ENCODE data around the gene PLEKHA7. TPM values are rescaled to one million over a fixed set of nuclear protein-coding genes. Genes with fewer than 3 reads are reported as not detected.
"Not testable (repeated sequence)": the region's sequence is repeated elsewhere in the genome, so short reads cannot be mapped to it uniquely, and the experiment has no call there.

PLEKHA7 gene
- total RNA-seq, 1 donor from 2014 or later: 1.3 TPM

DNA sequence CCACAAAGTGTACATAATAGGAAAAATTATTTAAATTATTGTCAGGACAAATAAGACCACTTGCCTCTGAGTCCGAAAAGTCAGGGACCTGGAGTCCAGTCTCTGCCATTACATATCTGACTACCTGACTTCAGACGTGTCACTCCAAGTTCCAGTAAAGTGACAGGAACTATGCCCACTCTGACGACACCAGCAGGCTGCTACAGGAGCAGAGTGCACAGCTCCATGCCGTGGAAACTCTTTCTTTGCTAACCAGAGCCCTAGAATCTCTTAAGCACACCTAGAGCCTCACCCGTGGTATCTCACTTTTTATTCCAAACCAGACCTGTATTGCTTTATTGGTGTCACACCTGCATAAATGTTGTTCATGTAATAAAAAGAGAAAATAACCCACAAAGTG, 93.7 kb downstream of the PLEKHA7 start:
- intact Hi-C loops (cut with micrococcal nuclease): no loop called here

DNA sequence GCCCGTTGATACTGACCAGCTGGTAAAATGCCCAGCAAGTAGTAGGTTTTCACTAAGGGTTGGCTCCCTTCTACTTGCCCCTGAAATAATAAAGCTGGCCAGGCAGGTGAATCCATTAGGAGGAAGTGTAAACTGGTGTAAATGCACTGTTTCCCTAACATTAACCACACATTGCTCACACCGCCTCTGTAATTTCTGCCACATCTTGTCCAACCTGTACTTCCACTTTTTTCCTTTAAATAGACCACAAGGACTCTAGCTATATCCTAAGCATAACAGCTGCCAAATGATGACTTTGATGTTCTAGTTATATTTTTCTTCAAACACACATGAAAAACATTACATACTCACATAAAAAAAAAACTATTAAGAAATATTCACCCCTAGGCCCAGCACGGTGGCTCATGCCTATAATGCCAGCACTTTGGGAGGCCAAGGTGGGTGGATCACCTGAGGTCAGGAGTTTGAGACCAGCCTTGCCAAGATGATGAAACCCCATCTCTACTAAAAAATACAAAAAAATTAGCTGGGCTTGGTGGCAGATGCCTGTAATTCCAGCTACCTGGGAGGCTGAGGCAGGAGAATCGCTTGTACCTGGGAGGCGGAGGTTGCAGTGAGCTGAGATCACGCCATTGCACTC, 95.6 kb downstream of the PLEKHA7 start:
- intact Hi-C loops (cut with micrococcal nuclease): not testable (repeated sequence)

DNA sequence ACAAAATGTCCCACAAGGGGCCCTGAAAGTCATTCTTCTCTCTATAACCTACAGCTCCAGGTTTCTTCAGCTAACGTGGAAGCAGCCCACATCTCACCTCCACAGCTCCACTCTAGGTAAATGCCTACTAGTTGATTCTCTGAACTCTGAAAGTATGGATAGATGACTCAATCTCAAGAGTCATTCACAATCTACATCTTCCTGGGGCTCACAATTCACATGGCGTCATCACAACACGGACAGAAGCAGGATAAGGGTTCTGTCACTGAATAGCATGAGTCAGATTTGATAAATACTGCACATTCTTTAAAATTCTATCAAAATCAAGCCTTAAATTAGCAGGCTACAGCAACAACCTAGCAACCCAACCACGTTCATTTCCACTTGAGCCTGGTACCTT, 96.3 kb downstream of the PLEKHA7 start:
- intact Hi-C loops (cut with micrococcal nuclease): no loop called here

DNA sequence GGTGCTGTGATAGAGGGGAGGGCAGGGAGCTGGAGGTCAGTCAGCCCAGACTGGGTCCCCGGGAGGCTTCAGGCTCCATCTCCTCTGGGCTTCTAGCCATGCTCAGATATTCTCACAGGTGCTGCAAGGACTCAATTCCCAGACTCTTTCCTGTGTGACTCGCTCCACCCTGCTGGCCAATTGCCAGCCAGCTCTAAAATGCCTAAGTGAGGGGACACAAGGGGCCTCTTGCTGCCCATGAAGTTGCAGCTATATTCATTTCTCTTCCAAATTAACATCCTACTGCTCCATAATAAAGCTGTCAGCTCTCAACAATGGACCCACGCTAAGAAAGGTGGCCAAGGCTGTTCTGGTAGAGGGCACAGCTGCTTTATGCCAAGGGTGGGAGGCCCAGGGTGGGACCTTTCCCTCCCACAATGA, 101.5 kb downstream of the PLEKHA7 start:
- intact Hi-C loops (cut with micrococcal nuclease): no loop called here

DNA sequence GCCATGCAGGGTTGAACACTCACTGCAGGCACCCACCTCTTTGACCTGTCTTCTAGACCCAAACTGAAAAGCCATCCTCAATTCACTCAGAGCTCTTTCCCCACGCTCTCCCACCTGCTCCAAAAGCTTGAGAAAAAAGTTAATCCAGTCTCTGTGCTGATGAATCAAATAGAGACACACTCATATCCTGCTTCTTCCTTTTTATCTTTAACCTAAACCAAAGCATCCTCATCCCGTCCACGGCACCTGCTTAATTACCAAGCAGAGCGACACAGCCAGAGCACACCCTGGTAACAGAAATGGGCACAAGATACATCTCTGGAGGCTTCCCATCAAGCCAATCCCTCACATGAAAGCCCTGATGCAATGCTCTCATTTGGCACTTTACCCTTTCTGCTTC, 102.6 kb downstream of the PLEKHA7 start:
- intact Hi-C loops (cut with micrococcal nuclease): no loop called here

DNA sequence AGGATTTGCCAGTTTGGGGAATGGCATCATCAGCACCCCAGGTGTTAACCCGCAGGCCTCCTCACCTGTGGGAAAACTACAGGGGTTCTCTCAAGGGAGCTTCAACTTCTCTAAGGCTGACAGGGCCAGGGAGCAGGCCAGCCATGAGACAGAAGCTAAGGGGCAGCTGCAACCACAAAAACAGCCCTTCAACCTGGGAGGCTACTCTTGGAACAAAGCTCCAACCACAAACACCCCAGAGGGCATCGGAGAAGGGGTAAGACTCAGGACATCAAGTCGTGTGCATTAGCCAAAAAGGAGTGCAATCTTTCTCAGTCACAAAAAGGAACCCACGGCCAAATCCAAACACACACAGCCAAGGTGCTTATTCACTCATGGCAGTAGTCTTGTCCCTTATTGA, 103.0 kb downstream of the PLEKHA7 start:
- intact Hi-C loops (cut with micrococcal nuclease): no loop called here

DNA sequence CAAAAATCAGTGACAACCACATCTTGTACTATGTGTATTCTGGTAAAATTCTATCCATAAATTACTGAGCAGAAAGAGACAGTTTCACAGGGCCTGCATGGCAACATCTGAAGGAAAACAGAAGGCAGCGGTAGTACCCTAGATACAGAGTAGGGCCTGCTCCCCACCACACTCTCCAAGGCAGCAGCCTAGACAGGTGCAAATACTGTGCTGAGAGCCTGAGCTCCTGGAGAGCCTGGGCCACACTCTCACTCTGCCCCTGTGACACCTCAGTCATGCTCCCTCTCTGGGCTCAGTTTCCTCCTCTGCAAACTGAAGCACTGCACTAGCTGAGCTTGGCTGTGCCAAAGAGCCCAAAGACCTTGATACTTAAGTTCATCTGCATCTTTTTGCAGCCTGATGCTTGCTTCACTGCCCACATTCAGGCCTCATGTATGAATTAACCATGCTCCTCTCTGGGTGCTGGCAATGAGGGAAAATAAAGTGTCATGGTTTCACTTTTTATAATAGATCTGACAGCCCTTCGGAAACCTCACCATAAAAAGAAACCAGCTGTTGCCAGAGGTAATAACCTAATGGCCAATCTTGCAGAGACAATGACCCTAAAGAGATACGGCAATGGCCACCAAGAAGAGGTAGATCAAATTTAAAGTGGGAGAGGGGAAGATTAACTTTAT, 104.7 kb downstream of the PLEKHA7 start:
- intact Hi-C loops (cut with micrococcal nuclease): no loop called here

DNA sequence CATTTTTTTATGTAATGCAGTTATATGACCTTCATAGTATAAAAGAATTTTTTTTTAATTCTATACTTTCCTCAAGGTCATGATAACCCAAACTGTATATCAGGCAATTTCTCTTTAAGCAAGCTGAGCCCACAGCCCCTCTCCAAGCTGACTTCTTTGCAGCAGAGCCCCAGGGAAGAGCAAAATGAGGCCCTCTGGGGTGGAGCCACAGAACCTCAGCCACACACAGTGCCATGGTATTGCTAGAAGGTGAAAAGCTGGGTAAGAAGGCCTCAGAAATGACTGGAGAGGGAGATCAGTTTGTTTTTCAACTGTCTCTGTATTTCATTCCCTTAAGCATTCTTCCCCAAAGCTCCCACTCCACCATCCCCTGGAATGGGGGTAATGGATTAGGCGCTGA, 108.8 kb downstream of the PLEKHA7 start:
- intact Hi-C loops (cut with micrococcal nuclease): no loop called here

DNA sequence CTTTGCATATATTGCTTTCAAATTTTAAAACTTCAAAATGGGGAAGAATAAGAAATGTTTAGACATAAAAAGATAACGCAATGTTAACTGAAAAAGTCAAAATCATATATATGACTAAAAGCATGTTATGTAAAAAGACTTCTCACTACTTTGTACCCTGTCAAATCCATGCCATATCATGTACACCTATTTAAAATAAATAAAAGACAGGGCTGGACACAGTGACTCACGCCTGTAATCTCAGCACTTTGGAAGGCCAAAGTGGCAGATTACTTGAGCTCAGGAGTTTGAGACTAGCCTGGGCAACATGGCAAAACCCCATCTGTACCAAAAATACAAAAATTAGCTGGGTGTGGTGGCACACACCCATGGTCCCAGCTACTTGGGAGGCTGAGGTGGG, 109.5 kb downstream of the PLEKHA7 start:
- intact Hi-C loops (cut with micrococcal nuclease): not testable (repeated sequence)

DNA sequence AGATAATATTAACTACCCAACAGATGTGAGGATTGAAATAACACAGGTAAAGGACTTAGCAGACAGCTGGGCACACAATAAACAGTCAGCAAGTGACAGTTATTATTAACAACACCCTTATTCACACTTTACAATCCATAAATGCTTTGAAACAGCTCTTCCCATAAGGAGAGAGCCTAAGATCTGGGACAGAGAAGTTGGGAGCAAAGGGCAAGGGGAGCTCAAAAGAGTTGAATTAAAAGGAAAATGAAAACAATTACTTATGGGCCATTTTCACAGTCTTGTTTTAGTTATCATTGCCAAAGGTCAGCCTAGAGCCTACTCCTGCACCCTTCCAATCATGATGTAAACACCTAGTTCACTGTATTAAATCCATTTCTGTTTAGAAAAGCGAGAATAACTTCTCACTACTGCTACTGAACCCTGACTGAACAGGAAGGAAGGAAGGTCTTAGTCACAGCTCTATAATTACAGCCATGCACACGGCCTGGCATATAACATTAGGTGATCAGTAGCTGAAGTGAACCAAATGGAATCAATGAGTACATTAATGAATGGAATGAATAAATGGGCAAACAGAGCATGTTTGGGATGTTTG, 111.3 kb downstream of the PLEKHA7 start:
- intact Hi-C loops (cut with micrococcal nuclease): no loop called here

DNA sequence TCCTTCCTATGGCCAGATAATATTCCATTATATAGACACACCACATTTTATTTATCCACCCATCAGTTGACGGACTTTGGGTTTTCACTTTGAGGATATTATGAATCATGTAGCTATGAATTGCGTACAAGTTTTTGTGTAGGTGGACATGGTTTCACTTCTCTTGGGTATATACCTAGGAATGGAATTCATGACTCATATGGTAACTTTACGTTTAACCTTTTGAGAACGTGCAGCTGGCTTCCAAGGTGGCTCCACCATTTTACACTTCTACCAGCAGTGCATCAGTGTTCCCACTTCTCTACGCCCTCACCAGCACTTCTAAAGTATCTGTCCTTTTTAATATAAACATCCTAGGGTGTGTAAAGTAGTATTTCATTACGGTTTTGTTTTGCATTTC, 112.0 kb downstream of the PLEKHA7 start:
- intact Hi-C loops (cut with micrococcal nuclease): no loop called here

DNA sequence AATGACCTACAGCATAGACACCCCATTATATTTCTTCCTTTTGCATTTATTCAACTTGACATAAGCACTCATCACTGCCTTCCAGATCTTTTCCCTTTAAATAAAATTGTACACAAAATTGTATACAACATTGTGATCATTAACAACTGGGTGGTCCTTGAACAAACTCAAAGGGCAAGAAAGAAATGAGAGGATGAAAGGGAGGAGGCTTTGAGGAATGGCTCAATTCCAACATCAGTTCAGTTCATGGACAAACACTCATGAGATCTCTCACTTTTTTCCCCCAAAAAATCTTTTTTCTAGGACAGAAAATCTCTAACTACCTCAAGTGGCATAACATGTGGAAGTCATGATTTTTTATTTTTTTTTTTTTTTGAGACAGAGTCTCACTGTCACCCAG, 113.7 kb downstream of the PLEKHA7 start:
- intact Hi-C loops (cut with micrococcal nuclease): no loop called here

DNA sequence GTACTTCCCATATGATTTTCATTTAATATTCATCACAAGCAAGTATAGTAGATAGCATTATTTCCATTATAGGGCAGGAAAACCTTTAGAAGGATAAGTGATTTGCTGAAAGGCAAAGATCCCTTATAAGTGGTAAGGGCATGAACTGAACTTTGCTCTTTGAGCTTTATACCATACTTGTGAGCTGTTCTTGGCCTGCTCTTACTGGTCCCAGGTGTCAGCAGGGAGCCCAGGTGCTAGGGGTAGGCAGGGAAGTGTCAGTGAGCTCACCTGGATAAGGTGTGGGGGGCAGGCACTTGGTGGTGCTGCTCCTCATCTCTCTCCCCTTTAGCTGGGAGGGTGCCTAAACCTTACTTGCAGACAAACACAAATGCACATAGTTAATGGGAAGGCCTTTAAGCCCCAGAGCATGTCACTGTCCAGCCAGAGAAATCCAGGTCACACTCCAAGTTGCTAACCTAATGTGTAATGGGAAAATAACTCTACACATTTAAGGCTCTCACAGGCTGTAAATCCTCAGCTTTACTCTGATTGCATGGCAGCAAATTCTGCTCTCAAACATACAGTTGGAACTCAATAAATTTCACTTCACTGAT, 114.4 kb downstream of the PLEKHA7 start:
- intact Hi-C loops (cut with micrococcal nuclease): no loop called here

DNA sequence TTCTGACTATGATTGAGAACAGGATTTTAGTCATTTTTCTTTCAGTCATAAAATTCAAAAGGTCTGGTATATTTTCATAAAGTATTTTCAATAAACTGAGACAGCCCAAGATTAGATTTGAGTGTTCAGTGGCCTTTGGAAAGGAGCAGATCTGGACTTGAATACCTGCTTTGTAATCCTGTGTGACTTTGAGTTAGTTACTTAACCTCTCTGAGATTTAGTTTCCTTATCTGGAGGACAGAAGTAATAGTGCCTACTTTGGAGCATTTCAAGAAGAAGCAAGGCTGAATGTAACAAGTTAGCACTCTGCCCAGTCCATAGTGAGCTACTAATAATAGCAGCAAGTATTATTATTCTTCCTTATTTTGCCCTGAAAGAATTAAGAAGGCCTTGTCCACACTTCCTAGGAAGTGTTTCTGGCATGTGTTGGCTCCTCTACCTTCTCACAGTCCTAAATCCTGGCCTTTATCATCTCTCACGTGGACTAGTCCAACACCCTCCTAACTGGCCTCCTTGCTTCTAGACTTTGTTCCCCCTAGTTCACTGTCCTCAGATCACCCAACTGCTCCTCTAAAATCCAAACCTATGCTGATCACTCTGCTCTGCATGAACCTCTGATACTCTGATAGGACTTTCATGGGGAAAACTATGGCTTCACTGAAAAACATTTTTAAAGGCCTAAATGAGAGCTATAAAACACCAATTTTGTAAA, 115.8 kb downstream of the PLEKHA7 start:
- intact Hi-C loops (cut with micrococcal nuclease): no loop called here

DNA sequence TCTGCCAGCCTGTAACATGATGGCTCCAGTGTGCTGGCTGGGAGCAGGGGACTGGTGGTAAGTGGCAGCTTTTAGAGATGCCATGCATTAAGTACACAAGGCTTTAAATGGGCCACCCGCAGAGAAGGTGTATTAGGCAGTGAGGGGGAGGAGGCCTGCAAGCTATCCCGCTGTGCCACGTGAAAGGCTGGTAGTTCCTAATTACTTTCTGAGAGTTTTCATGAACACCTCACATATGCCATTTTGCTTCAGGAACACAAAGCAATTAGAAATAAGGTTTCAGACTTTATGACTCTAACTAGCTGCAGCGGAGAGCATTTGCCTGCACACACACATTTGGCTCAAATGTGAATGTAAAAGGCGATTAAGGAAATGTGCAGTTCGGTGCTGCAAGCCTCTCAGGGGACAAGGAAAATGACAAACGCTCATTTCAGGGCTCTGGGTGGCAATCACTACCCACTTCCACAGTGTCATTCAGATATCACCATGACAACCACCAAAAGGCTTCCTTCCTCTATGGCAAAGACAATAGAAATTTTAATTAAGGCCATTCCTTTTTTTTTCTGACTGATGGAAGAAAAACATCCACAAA, 116.6 kb downstream of the PLEKHA7 start:
- intact Hi-C loops (cut with micrococcal nuclease): no loop called here

DNA sequence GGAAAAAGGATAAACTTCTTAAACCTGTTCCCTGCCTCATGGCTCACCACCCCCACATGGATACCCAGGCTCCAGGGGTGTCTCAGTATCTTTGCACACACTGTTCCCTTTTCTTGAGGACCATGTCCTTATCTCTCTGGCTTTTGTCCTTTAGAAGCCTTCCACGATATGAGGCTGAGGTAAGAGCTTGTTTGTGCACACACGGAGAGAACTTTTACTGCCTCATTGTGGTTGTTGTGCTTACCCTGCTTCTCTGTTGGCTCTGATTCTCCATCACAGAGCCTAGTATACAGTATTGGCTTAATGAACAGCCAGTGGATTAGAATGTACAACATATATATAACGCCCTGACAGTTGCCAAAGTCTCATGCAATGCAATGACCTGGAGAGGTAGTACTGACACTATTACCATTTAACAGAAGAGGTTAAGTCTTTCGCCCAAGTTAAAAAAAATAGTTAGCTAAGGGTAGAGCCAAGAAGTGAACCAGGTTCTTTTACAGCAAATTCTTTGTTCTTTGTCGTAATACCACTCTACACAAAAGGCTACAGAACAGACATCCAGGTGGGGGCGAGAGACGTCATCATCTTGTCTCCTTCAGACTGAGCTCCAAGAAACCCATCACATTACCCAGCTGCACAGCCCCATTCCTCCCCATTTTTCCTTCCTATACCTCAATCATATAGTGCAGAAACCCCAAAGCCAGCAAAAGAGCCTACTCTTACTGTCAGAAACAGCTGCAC, 117.3 kb downstream of the PLEKHA7 start:
- intact Hi-C loops (cut with micrococcal nuclease): no loop called here

DNA sequence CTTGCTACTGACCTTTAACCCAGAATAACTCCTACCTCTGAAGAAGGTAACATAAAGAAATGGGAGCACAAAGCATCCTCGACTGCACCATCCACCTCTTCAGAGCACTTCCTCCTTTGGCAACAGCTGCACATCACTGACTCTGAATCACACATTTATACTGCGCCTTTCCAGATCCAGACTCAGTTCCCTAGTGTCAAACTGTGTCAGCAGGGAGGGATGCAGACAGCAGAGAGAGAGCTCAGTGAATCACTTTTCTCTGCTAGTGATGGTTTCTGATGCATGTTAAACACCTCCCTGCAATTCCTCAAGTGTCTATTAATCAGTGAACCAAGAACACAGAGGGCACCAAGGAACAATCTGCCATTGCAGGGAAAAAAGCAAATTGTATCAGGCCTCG, 118.9 kb downstream of the PLEKHA7 start:
- intact Hi-C loops (cut with micrococcal nuclease): no loop called here

DNA sequence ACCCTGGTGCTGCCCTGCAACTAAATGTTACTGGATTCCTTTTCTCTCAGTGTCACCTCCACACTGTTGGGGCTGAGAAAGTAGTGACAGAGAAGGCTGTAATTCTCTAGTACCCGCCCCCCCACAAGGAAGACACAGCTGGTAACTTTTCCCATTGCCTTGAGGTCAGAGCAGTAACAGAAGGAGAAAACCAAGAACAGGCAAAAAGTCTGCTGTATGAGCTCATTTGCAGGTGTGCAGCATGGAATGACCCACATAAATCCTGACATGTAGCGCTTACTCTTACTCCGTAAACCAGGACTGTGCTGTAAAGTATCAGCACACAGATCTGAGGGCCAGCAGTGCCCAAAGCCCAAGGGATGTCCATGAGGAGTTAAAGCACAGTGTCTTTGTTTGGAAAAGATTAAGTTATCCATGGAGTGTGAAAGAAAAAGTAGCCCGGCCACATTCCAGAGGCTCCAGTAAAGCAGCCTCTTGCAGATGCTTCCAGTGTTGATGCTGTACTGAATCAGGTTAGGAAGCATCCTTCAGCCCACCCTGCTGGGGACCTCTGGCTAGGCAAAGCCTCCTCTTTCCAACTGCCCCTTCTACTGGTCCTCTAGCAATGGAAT, 120.7 kb downstream of the PLEKHA7 start:
- intact Hi-C loops (cut with micrococcal nuclease): no loop called here

DNA sequence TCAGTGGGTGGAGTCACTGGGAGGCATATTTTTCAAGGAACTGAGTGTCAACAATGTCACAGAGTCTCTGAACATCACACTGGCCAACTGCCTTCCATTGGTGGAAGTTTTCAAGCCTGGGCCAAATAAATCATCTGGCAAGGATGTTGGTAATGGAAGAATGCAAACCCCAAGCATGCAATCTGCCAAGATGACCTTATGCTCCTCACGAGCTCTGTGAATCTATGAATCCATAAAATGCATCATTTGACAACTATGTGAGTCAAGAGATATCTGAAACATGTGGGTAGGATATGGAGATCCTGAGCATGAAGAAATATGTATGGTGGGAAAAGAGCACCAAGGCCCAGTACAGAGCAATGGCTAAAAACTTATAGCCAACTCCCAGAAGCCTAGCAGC, 122.2 kb downstream of the PLEKHA7 start:
- intact Hi-C loops (cut with micrococcal nuclease): no loop called here

DNA sequence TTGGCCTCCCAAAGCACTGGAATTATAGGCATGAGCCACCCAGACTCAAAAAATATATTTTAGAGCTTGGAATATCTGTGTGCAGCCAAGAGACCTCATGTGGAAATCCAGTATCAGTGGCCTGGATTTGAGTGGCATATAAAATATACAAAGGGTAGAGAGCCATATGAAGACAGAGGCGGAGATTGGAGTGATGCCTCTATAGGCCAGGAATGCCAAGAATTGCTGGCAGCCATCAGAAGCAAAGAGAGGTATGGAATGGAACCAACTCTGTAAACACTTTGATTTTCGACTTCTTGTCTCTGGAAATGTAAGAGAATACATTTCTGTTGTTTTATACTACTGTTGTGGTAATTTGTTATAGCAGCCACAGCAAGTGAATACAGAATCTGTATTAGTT, 123.0 kb downstream of the PLEKHA7 start:
- intact Hi-C loops (cut with micrococcal nuclease): no loop called here

All from T-helper 1 cell treated with Interleukin-12 subunit alpha and Interleukin-12 subunit beta and Interleukin-4 antibody, amounts not matched to agents 30 ng/mL and 1 ng/mL, for 36 hours (primary cell).